ENCODE measurements around the gene CERS1.

Gene CERS1, protein sequence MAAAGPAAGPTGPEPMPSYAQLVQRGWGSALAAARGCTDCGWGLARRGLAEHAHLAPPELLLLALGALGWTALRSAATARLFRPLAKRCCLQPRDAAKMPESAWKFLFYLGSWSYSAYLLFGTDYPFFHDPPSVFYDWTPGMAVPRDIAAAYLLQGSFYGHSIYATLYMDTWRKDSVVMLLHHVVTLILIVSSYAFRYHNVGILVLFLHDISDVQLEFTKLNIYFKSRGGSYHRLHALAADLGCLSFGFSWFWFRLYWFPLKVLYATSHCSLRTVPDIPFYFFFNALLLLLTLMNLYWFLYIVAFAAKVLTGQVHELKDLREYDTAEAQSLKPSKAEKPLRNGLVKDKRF

GRCh38 chr19:18895824-18896341 is at the start of gene CERS1:
CERS1 (minus strand) TSS chr19:18896158; CDS start chr19:18896072, 86 bp downstream.
- no peak for DNase-seq

- DNase-seq = no peak
Measured at GRCh38 chr19:18945297-18945696, 49.3 kb upstream of the CERS1 start.

DNA sequence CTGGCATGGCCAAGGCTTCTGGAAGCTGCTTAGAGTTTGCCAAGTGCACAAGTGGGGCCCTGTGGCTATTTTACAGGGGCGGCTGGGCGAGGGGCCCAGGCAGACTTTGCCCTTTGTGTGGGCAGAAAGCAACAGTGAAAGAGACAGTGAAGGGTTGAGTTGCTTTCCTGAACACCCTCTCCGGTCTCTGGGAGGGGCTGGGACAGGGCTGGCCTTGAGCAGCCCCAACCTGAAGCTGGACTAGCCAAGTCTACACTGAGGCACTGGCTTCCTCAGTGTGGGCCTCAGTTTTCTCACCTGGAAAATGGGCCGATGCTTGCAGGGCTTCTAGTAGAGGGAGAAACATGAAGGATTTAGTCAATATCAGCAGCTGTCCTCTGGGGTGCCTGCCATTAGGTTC is 47.5 kb upstream of the CERS1 start:
- DNase-seq = no peak

GRCh38 chr19:18942692-18943091 is 46.7 kb upstream of the CERS1 start:
- no peak for DNase-seq

GRCh38 chr19:18941628-18942354 is 45.8 kb upstream of the CERS1 start:
- DNase-seq = no peak

- DNase-seq = no peak
Measured at GRCh38 chr19:18940769-18941627, 45.0 kb upstream of the CERS1 start, which contains the start of gene HOMER3. HOMER3 (minus strand) TSS chr19:18941217; CDS start chr19:18938982, 2,235 bp downstream.

GRCh38 chr19:18939922-18940768 is 44.2 kb upstream of the CERS1 start:
- DNase-seq = no peak

DNA sequence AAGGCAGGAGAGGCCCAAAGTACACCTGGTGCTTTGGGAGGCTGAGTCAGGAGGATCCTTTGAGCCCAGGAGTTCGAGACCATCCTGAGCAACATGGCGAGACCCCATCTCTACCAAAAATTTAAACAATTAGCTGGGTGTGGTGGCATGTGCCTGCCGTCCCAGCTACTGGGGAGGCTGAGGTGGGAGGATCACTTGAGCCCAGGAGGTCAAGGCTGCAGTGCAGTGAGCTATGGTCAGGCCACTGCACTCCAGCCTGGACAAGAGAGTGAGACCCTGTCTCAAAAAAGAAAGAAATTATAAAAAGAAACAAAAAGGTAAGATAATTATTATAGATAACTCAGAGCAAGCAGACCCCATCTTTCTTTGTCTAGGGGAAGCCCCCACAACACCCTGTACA is 43.2 kb upstream of the CERS1 start:
- no peak for DNase-seq

GRCh38 chr19:18933297-18933696 is 37.3 kb upstream of the CERS1 start:
- no peak for DNase-seq

DNA sequence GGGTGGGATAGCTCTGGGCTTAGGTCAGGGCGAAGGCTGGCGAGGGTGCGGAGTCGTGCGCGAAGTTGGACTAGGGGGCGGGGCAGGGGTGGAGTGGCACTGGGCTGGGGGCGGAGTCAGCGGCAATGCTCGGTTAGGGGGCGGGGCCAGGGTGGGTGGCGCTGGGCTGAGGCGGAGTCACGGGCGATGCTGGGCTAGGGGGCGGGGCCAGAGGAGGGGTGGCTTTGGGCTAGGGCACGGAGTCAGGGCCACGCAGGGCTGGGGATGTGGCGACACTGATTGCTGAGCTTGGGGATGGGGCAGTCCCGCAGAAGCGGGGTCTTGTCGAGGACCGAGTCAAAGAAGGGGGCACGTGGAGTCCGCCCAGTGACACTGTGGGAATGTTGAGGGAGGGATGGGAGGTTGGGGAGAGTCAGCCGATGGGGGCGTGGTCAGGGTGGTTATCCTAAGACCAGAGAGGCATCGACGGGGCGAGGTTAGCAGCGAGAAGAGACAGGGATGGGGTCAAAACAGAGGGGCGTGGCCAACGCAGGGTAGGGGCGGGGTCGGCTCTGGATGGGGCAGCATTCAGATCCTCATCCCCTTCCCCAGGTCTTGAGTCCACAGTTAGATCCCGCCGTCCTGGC is 36.4 kb upstream of the CERS1 start:
- no peak for DNase-seq

GRCh38 chr19:18931316-18932162 is 35.6 kb upstream of the CERS1 start:
- DNase-seq = no peak

- DNase-seq = no peak
Measured at GRCh38 chr19:18929311-18929710, 33.4 kb upstream of the CERS1 start.

GRCh38 chr19:18928018-18928805 is 32.3 kb upstream of the CERS1 start:
- no peak for DNase-seq

DNA sequence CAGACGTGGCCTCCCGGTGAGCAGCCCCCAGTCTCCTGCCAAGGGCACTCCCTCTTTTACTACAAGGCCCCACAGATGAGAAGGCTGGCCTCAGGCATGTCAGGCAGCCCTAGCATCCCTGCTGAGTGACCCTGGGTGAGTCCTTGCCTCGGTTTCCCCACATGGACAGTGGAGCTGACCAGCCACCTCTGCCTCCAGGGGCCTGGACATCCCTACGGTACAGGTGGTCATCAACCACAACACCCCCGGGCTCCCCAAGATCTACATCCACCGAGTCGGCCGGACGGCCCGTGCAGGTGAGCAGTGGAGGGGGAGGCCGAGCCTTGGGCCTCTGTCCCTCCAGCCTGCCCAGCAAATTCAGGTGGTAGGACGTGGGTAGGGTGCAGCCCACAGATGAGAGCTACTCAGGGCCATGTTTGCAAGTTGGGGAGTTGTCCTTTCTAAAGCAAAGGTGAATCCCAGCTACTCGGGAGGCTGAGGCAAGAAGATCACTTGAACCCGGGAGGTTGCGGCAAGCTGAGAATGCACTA is 28.8 kb upstream of the CERS1 start:
- DNase-seq = no peak

DNA sequence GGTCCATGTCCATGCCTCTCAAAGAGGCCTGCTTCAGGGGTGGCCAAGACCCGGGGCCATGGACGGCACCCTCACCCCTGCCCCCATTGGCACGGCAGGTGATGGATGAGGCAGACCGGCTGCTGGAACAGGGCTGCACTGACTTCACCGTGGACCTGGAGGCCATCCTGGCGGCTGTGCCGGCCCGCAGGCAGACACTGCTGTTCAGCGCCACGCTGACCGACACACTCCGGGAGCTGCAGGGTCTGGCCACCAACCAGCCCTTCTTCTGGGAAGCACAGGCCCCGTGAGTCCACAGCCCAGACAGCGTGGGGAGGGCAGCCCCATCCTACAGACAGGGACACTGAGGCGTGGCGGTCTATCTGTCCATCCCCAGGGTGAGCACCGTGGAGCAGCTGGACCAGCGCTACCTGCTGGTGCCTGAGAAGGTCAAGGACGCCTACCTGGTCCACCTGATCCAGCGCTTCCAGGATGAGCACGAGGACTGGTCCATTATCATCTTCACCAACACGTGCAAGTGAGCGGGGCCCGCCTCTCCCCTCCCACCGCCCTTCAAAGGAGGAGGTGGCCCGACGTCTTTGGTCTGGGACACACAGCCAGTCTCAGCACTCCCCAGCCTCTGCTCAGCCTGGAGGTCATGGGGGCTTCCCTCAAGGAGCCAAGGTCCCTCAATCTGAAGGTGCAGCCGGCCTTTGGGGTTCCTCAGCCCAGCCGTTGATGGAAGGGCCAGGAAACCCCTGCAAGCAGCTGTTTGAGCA is 26.4 kb upstream of the CERS1 start:
- DNase-seq = no peak

DNA sequence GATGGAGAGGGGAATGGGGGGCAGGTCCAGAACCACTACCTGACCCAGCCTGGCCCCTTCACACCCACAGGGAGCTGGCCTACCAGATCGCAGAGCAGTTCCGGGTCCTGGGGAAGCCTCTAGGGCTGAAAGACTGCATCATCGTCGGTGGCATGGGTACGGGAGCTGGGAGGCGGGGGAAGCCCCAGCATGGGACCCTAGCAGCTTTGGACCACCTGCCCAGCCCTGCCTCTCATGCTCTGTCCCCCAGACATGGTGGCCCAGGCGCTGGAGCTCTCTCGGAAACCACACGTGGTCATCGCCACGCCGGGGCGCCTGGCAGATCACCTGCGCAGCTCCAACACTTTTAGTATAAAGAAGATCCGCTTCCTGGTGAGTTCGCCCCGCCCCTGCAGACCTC is 25.6 kb upstream of the CERS1 start:
- DNase-seq = no peak

DNA sequence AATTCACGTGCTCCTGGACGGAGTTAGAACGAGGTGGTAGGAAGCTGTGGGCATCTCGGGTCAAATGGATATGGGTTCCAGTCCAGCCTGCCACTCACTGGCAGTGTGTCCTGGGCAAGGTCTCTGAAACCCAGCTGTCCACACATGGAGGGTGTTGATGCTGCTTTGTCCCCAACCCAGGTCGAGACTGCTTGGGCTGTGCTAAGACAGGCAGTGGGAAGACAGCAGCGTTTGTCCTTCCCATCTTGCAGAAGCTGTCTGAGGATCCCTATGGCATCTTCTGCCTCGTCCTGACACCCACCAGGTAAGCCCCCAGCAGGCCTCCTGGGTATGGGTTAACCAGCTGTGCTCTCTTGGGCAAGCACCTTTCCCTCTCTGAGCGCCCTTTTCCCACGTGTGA is 24.4 kb upstream of the CERS1 start:
- DNase-seq = no peak

DNA sequence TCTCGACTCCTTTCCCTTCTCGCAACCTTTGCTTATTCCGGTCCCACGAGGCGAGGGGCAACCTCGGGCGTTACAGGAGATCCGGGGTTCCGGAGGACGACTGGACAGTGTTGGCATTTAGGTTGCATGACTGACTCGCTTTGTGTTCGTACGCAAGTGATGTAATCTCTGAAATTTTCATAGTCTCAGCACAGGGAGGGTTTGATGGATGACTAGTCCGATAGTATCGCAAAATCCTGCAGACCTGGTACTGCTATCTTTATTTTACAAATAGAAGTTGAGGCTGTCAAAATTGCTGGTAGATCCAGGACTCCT is 23.9 kb upstream of the CERS1 start:
- no peak for DNase-seq

All from NCI-H2081 treated with DMSO at 0.1 percent for 48 hours (cell line).